SU-DHL-6 (cell line): ENCODE measurements around the gene LTC4S.

Source experiments
- EZH2phosphoT487 ChIP-seq: fragments of 200-600 bp; sonication (generic), shearing (Covaris generic); conservative IDR thresholded peaks from 2 replicates; pipeline ENCODE4 v1.6.1; 2018; ENCODE audit warnings: mild to moderate bottlenecking, antibody characterized with exemption, low read length, moderate library complexity, mixed read lengths
- TF ChIP-seq, protein P1 (sequence below): fragments of 200-600 bp; sonication (generic); IDR thresholded peaks from one replicate; pipeline ENCODE4 v1.5.1; 2017; ENCODE audit warnings: antibody characterized with exemption, mild to moderate bottlenecking, low read length, moderate library complexity; ENCODE audit not compliant: insufficient read depth, poor library complexity, severe bottlenecking

DNA sequence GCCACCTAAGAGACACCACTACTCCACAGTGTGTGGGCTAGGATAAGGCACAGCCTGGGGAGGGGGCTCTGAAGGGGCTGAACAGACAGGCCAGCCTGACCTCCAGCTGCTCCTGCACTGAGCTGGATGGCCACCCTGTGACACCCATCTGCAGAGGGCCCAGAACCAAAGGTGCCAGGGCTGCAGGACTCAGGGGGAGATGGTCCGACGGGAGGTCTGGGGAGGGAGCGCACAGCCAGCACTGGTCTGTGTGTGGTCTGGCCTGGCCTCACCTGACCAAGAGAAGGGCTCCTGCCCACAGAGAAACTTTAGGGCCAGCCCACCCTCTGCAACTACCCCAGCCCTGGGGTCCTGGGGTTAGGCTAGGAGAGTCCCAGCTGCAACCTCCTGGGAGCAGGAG, 789 bp downstream of the LTC4S start:
- TF ChIP-seq, protein P1, sequence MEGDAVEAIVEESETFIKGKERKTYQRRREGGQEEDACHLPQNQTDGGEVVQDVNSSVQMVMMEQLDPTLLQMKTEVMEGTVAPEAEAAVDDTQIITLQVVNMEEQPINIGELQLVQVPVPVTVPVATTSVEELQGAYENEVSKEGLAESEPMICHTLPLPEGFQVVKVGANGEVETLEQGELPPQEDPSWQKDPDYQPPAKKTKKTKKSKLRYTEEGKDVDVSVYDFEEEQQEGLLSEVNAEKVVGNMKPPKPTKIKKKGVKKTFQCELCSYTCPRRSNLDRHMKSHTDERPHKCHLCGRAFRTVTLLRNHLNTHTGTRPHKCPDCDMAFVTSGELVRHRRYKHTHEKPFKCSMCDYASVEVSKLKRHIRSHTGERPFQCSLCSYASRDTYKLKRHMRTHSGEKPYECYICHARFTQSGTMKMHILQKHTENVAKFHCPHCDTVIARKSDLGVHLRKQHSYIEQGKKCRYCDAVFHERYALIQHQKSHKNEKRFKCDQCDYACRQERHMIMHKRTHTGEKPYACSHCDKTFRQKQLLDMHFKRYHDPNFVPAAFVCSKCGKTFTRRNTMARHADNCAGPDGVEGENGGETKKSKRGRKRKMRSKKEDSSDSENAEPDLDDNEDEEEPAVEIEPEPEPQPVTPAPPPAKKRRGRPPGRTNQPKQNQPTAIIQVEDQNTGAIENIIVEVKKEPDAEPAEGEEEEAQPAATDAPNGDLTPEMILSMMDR: no peak
- TF ChIP-seq EZH2phosphoT487: no peak
